ENCODE data around the gene JUN.

DNA sequence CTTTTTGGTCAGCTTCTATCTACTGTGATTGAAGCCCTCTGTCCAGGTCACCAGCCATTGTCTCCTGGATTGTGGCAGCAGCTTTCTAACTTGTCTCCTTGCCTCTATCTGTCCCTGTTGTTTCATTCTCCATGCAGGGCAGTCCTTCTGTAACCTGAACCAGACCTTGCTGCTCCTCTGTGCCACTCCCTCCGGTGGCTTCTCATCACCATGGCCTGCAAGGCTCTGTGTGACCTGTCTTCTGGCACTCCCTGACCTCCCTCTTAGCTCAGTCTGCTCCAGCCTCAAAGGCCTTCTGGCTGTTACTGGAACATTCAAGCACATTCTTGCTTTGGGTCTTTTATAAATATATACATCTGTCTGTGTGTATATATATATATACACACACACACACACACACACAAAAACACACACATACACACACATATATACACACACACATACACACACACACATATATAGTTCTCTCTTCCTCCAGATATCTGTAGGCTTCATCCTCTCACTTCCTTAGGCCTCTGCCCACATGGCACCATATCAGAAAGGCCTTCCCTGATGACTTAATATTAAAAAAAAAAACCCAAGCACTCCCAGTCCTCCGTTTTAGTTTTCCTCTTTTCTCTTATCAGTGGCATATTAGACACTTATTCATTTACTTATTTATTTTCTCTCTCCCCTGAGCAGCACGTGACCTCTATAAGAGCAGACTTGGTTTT is 21.2 kb upstream of the JUN start:
- no peak for TF ChIP-seq EP300 (IDR thresholded peaks at IDR 0.05)
- no peak for TF ChIP-seq POLR2A (IDR thresholded peaks at IDR 0.05)
- TF ChIP-seq CTCF (IDR thresholded peaks at IDR 0.05), result no peak
